Lung (tissue), 12 donors: ENCODE data around the gene CUL3. TPM values are rescaled to one million over a fixed set of nuclear protein-coding genes. Genes with fewer than 3 reads are reported as not detected.

ENCODE experiments used
- ATAC-seq: fragments of 200-7000 bp; cut with Tn5 transposase; one replicate; pipeline ENCODE4 v1.9.1; 2020; ENCODE audit warnings: moderate number of reproducible peaks; ENCODE audit not compliant: insufficient read depth, low FRiP score
- DNase-seq, 3 donors: peaks; one replicate each; pipeline ENCODE4 v3.0.0-alpha.2; 2013 to 2017
- H3K27ac ChIP-seq, 2 donors: one replicate each; pipeline ENCODE4 v1.5.1; 2013; ENCODE audit warnings: mild to moderate bottlenecking in 2 of 2, moderate library complexity in 2 of 2, control low read depth in 1 of 2, inconsistent platforms in 1 of 2, low read depth in 1 of 2, low read length in 1 of 2
- H3K27me3 ChIP-seq, 3 donors: one replicate each; pipeline ENCODE4 v1.5.1; 2013; ENCODE audit warnings: low read length in 2 of 3; ENCODE audit not compliant: control insufficient read depth in 3 of 3, insufficient read depth in 3 of 3
- H3K36me3 ChIP-seq, 4 donors: one replicate each; pipeline ENCODE4 v1.5.1; 2013; ENCODE audit warnings: low read length in 4 of 4, mild to moderate bottlenecking in 1 of 4, moderate library complexity in 1 of 4; ENCODE audit not compliant: control insufficient read depth in 4 of 4, insufficient read depth in 4 of 4
- H3K4me1 ChIP-seq, 5 donors: one replicate each; pipeline ENCODE4 v1.5.1; 2013; ENCODE audit warnings: low read length in 5 of 5, mild to moderate bottlenecking in 2 of 5, moderate library complexity in 1 of 5; ENCODE audit not compliant: control insufficient read depth in 5 of 5, insufficient read depth in 5 of 5
- H3K4me3 ChIP-seq: one replicate; pipeline ENCODE4 v1.5.1; 2013; ENCODE audit warnings: mild to moderate bottlenecking, control low read depth, moderate library complexity
- H3K9ac ChIP-seq, 2 donors: one replicate each; pipeline ENCODE4 v1.5.1; 2013; ENCODE audit warnings: low read length in 2 of 2, control low read depth in 1 of 2; ENCODE audit not compliant: insufficient read depth in 1 of 2
- H3K9me3 ChIP-seq, 4 donors: one replicate each; pipeline ENCODE4 v1.5.1; 2013; ENCODE audit warnings: low read length in 3 of 4, mild to moderate bottlenecking in 1 of 4, moderate library complexity in 1 of 4; ENCODE audit not compliant: control insufficient read depth in 4 of 4, insufficient read depth in 3 of 4
- CTCF ChIP-seq: IDR thresholded peaks from 2 replicates; pipeline ENCODE4 v1.5.1; 2012; ENCODE audit warnings: mild to moderate bottlenecking; ENCODE audit errors: control extremely low read depth, extremely low read depth
- WGBS, 2 donors: extraction: QIAGEN DNeasy Blood & Tissue Kit; methylation state at CpG; one replicate each; pipeline ENCODE4 v1.1.7; 2013; 5-methylcytosine and 5-hydroxymethylcytosine counted together
- polyA plus RNA-seq, 2 donors: library from polyadenylated mRNA; stranded (reverse); fragments of 200-250 nt; gene quantifications; one replicate each; pipeline ENCODE4 v1.2.1, GENCODE V29; 2013
- total RNA-seq, 2 donors: library from RNA; depleted of rRNA in 1 of 2; stranded (reverse); fragments of >200 nt in 1 of 2; gene quantifications; one replicate each; pipeline ENCODE4 v1.2.1, GENCODE V29; 2014 to 2021
- donor health status: control.
- donor health status: control.
- donor health status: Bipolar disorder and iron deficiency.
- donor health status: healthy.
- donor health status: DM: yes; HTN: yes; CAD: no.

CUL3 gene
- total and polyA plus RNA-seq, 4 donors = 45.5 to 120 (median 64.6) TPM

GRCh38 chr2:224538561-224539138, 46.5 kb downstream of the CUL3 start:
- DNase-seq (peak; percentile 24 to 79 (median 68)), ATAC-seq (no peak)
- Histone ChIP-seq H3K27ac (no peak overlapping the region), H3K36me3 (peaks cover 5 to 13% (median 7%) of the 10 kb centered on the region in 4 donors), H3K9me3 (no peaks in the 10 kb centered on the region), H3K4me3 (no peak overlapping the region), H3K9ac (no peak overlapping the region), H3K4me1 (peaks cover 0 to 7% (median 2%) of the 10 kb centered on the region in 5 donors), H3K27me3 (no peaks in the 10 kb centered on the region)
- 80 to 88% methylated on average over 4 of the region's 4 CpGs for WGBS, 2 donors
- no peak for TF ChIP-seq CTCF

GRCh38 chr2:224532931-224533330, 52.2 kb downstream of the CUL3 start:
- peaks cover 0 to 16% (median 0%) of the 10 kb centered on the region in 5 donors for H3K4me1 ChIP-seq
- H3K9me3 ChIP-seq = no peaks in the 10 kb centered on the region
- ATAC-seq = no peak
- no peak for TF ChIP-seq CTCF
- no peak overlapping the region for H3K9ac ChIP-seq
- no peak for DNase-seq
- 95 to 98% methylated on average over 3 of the region's 3 CpGs for WGBS, 2 donors
- H3K36me3 ChIP-seq = peaks cover 1 to 18% (median 6%) of the 10 kb centered on the region in 4 donors
- no peak overlapping the region for H3K27ac ChIP-seq
- H3K27me3 ChIP-seq = no peaks in the 10 kb centered on the region
- H3K4me3 ChIP-seq = no peak overlapping the region

GRCh38 chr2:224532441-224532840, 52.7 kb downstream of the CUL3 start:
- WGBS, 2 donors = 64 to 89% methylated on average over 1 of the region's 1 CpG
- H3K36me3 ChIP-seq = peaks cover 1 to 18% (median 6%) of the 10 kb centered on the region in 4 donors
- no peak overlapping the region for H3K4me3 ChIP-seq
- H3K27me3 ChIP-seq = no peaks in the 10 kb centered on the region
- no peak for ATAC-seq
- no peak overlapping the region for H3K27ac ChIP-seq
- H3K9ac ChIP-seq = no peak overlapping the region
- H3K4me1 ChIP-seq = peaks cover 0 to 20% (median 0%) of the 10 kb centered on the region in 5 donors
- H3K9me3 ChIP-seq = no peaks in the 10 kb centered on the region
- no peak for TF ChIP-seq CTCF
- no peak for DNase-seq

GRCh38 chr2:224528171-224528570, 57.0 kb downstream of the CUL3 start:
- Histone ChIP-seq H3K27ac (no peak overlapping the region), H3K9ac (no peak overlapping the region), H3K27me3 (no peaks in the 10 kb centered on the region), H3K4me1 (peaks cover 0 to 30% (median 2%) of the 10 kb centered on the region in 5 donors), H3K36me3 (peaks cover 2 to 14% (median 6%) of the 10 kb centered on the region in 4 donors), H3K4me3 (no peak overlapping the region), H3K9me3 (no peaks in the 10 kb centered on the region)
- TF ChIP-seq CTCF = no peak
- no peak for ATAC-seq
- WGBS, 2 donors = 66 to 100% methylated on average over 2 to 3 of the region's 3 CpGs
- no peak for DNase-seq
